H9 (cell line): Measurements from ENCODE around the gene HAUS7. TPM values are rescaled to one million over a fixed set of nuclear protein-coding genes. Genes with fewer than 3 reads are reported as not detected.

Experiments
- DNase-seq: peaks from one replicate; pipeline ENCODE4 v3.0.0-alpha.2; 2017
- H2AFZ ChIP-seq: one replicate; pipeline ENCODE4 v1.6.1; 2013; ENCODE audit warnings: mild to moderate bottlenecking, low read length, control low read depth, moderate library complexity
- H2AK5ac ChIP-seq: 2 replicates; pipeline ENCODE4 v1.6.1; 2013; ENCODE audit warnings: low read length, control low read depth, mixed read lengths; ENCODE audit not compliant: insufficient read length
- H2BK120ac ChIP-seq: one replicate; pipeline ENCODE4 v1.6.1; 2013; ENCODE audit warnings: low read depth, mild to moderate bottlenecking, low read length, control low read depth, inconsistent platforms; ENCODE audit not compliant: poor library complexity, severe bottlenecking
- H2BK12ac ChIP-seq: 2 replicates; pipeline ENCODE4 v1.6.1; 2013; ENCODE audit warnings: low read length, control low read depth, mixed read lengths, low read depth; ENCODE audit not compliant: insufficient read length
- H2BK15ac ChIP-seq: 2 replicates; pipeline ENCODE4 v1.6.1; 2013; ENCODE audit warnings: low read depth, low read length, control low read depth
- H2BK20ac ChIP-seq: one replicate; pipeline ENCODE4 v1.6.1; 2013; ENCODE audit warnings: low read depth, mild to moderate bottlenecking, low read length, control low read depth, inconsistent platforms; ENCODE audit not compliant: poor library complexity, severe bottlenecking
- H2BK5ac ChIP-seq: 2 replicates; pipeline ENCODE4 v1.6.1; 2013; ENCODE audit warnings: low read length, control low read depth, mixed read lengths; ENCODE audit not compliant: insufficient read length
- H3K14ac ChIP-seq: 2 replicates; pipeline ENCODE4 v1.6.1; 2013; ENCODE audit warnings: low read length, control low read depth; ENCODE audit not compliant: insufficient read depth
- H3K18ac ChIP-seq: 2 replicates; pipeline ENCODE4 v1.6.1; 2013; ENCODE audit warnings: low read depth, mild to moderate bottlenecking, mixed read lengths, low read length, control low read depth; ENCODE audit not compliant: insufficient read length
- H3K23ac ChIP-seq: 2 replicates; pipeline ENCODE4 v1.6.1; 2013; ENCODE audit warnings: low read length, control low read depth, mixed read lengths, low read depth; ENCODE audit not compliant: insufficient read length
- H3K23me2 ChIP-seq: 2 replicates; pipeline ENCODE4 v1.6.1; 2013; ENCODE audit warnings: low read depth, mild to moderate bottlenecking, mixed read lengths, low read length, control low read depth; ENCODE audit not compliant: insufficient read length, poor library complexity, severe bottlenecking
- H3K27ac ChIP-seq: 2 replicates; pipeline ENCODE4 v1.5.1; 2013; ENCODE audit warnings: low read length, control low read depth, mixed read lengths, low read depth; ENCODE audit not compliant: insufficient read length
- H3K27me3 ChIP-seq: 2 replicates; pipeline ENCODE4 v1.6.1; 2013; ENCODE audit warnings: low read length, control low read depth, inconsistent platforms; ENCODE audit not compliant: insufficient read depth
- H3K4ac ChIP-seq: 2 replicates; pipeline ENCODE4 v1.6.1; 2013; ENCODE audit warnings: low read depth, mild to moderate bottlenecking, control low read depth, inconsistent platforms, low read length, moderate library complexity
- H3K4me1 ChIP-seq: 2 replicates; pipeline ENCODE4 v1.6.1; 2013; ENCODE audit warnings: low read length, control low read depth, inconsistent platforms; ENCODE audit not compliant: insufficient read depth
- H3K4me2 ChIP-seq: 2 replicates; pipeline ENCODE4 v1.6.1; 2013; ENCODE audit warnings: low read length, control low read depth, mixed read lengths; ENCODE audit not compliant: insufficient read length, insufficient read depth
- H3K56ac ChIP-seq: 2 replicates; pipeline ENCODE4 v1.6.1; 2013; ENCODE audit warnings: low read depth, mild to moderate bottlenecking, mixed read lengths, low read length, control low read depth; ENCODE audit not compliant: insufficient read length
- H3K79me1 ChIP-seq: 2 replicates; pipeline ENCODE4 v1.6.1; 2013; ENCODE audit warnings: low read depth, mild to moderate bottlenecking, moderate library complexity, low read length, control low read depth, inconsistent platforms; ENCODE audit not compliant: insufficient read depth, poor library complexity, severe bottlenecking
- H3K79me2 ChIP-seq: 2 replicates; pipeline ENCODE4 v1.6.1; 2013; ENCODE audit warnings: low read length, control low read depth, inconsistent platforms; ENCODE audit not compliant: insufficient read depth
- H3K9ac ChIP-seq: 2 replicates; pipeline ENCODE4 v1.6.1; 2013; ENCODE audit warnings: low read length, control low read depth, mixed read lengths; ENCODE audit not compliant: insufficient read length; ENCODE audit errors: extremely low read depth
- H3K9me3 ChIP-seq: one replicate; pipeline ENCODE4 v1.6.1; 2013; ENCODE audit warnings: low read depth, low read length, inconsistent platforms; ENCODE audit not compliant: control insufficient read depth
- H3T11ph ChIP-seq: one replicate; pipeline ENCODE4 v1.6.1; 2013; ENCODE audit warnings: mild to moderate bottlenecking, low read length, control low read depth, inconsistent platforms
- H4K20me1 ChIP-seq: one replicate; pipeline ENCODE4 v1.6.1; 2013; ENCODE audit not compliant: control insufficient read depth, insufficient read length, insufficient read depth
- H4K5ac ChIP-seq: 2 replicates; pipeline ENCODE4 v1.6.1; 2013; ENCODE audit warnings: low read depth, mild to moderate bottlenecking, mixed read lengths, low read length, control low read depth; ENCODE audit not compliant: insufficient read length
- H4K8ac ChIP-seq: replicated peaks from 2 replicates; pipeline ENCODE4 v1.6.1; 2013; ENCODE audit warnings: low read length, control low read depth, mixed read lengths, low read depth; ENCODE audit not compliant: insufficient read length
- H4K91ac ChIP-seq: 2 replicates; pipeline ENCODE4 v1.6.1; 2013; ENCODE audit warnings: low read depth, mild to moderate bottlenecking, moderate library complexity, mixed read lengths, low read length, control low read depth; ENCODE audit not compliant: insufficient read length
- H3K27ac Mint-ChIP-seq, 3 experiments: 2 replicates in 2 of 3; 3 replicates in 1 of 3; pipeline ENCODE4 v1.8.0; 2020 to 2021; ENCODE audit warnings: mixed read lengths in 3 of 3, mild to moderate bottlenecking in 1 of 3, moderate library complexity in 1 of 3
- H3K27me3 Mint-ChIP-seq: 2 replicates; pipeline ENCODE4 v1.8.0; 2021; ENCODE audit warnings: low read depth, mild to moderate bottlenecking, moderate library complexity, mixed read lengths
- H3K36me3 Mint-ChIP-seq, 3 experiments: 2 replicates in 2 of 3; 3 replicates in 1 of 3; pipeline ENCODE4 v1.8.0; 2020 to 2021; ENCODE audit warnings: low read depth in 3 of 3, mixed read lengths in 3 of 3; ENCODE audit not compliant: insufficient read depth in 1 of 3
- H3K4me1 Mint-ChIP-seq, 2 experiments: 2 replicates each; pipeline ENCODE4 v1.8.0; 2020; ENCODE audit warnings: mixed read lengths in 2 of 2
- H3K4me3 Mint-ChIP-seq, 2 experiments: 2 replicates in 1 of 2; 3 replicates in 1 of 2; pipeline ENCODE4 v1.8.0; 2020 to 2021; ENCODE audit warnings: mild to moderate bottlenecking in 2 of 2, mixed read lengths in 2 of 2, moderate library complexity in 1 of 2
- H3K9me3 Mint-ChIP-seq, 2 experiments: 2 replicates in 1 of 2; 3 replicates in 1 of 2; pipeline ENCODE4 v1.8.0; 2020; ENCODE audit warnings: mild to moderate bottlenecking in 2 of 2, mixed read lengths in 2 of 2, moderate library complexity in 1 of 2
- WGBS: extraction: QIAGEN DNeasy Blood & Tissue Kit; methylation state at CpG from one replicate; pipeline ENCODE4 v1.1.7; 2013; ENCODE audit warnings: missing lambda C conversion rate, low lambda C conversion rate, mixed read lengths; ENCODE audit not compliant: insufficient read length; ENCODE audit errors: extremely low coverage; 5-methylcytosine and 5-hydroxymethylcytosine counted together
- total RNA-seq: library from RNA; stranded (reverse); gene quantifications from 2 replicates; pipeline ENCODE4 v1.2.1, GENCODE V29; 2021
- TF ChIP-seq, protein P1 (sequence below): fragments of 200-600 bp; sonication (generic); conservative IDR thresholded peaks from 3 replicates; pipeline ENCODE4 v1.8.0; 2021; ENCODE audit warnings: antibody characterized with exemption, mild to moderate bottlenecking

HAUS7 gene
- total RNA-seq, 1 experiment from 2014 or later = 45.3 TPM

DNA sequence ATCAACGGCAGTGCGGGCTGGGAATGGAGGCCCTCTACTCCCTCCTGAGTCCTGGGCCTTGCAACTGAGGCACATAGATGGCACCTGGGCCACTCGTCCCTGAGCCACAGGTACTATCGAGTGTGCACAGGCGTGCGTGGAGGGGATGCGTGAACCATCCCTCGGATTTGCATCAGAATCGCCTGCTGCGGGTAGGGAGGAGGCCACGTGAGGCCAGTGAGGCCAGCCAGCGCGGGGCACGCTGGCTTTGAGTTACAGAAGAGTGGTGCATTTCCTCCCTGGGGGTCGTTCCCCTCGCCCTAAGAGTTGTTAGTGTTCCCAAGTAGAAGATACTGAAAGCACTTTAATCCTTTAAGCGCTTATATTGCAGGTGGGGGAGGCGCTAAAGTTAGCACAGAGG, 48.5 kb downstream of the HAUS7 start:
- no peak overlapping the region for H4K8ac ChIP-seq
- no peak overlapping the region for H3T11ph ChIP-seq
- no peak overlapping the region for H4K5ac ChIP-seq
- H2BK5ac ChIP-seq = no peak overlapping the region
- H3K23ac ChIP-seq = no peak overlapping the region
- H3K9me3 ChIP-seq = peaks cover 64% of the 10 kb centered on the region
- TF ChIP-seq, protein P1, sequence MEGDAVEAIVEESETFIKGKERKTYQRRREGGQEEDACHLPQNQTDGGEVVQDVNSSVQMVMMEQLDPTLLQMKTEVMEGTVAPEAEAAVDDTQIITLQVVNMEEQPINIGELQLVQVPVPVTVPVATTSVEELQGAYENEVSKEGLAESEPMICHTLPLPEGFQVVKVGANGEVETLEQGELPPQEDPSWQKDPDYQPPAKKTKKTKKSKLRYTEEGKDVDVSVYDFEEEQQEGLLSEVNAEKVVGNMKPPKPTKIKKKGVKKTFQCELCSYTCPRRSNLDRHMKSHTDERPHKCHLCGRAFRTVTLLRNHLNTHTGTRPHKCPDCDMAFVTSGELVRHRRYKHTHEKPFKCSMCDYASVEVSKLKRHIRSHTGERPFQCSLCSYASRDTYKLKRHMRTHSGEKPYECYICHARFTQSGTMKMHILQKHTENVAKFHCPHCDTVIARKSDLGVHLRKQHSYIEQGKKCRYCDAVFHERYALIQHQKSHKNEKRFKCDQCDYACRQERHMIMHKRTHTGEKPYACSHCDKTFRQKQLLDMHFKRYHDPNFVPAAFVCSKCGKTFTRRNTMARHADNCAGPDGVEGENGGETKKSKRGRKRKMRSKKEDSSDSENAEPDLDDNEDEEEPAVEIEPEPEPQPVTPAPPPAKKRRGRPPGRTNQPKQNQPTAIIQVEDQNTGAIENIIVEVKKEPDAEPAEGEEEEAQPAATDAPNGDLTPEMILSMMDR = no peak
- H4K91ac ChIP-seq = no peak overlapping the region
- H3K4me2 ChIP-seq = no peak overlapping the region
- Mint-ChIP-seq H3K4me3 (no peak overlapping the region), H3K9me3 (peaks cover 75 to 76% of the 10 kb centered on the region in 2 experiments), H3K27me3 (no peaks in the 10 kb centered on the region; the same call in none of the 2 replicates), H3K4me1 (peaks cover 2 to 14% of the 10 kb centered on the region in 2 experiments; a peak in 3 of 4 replicates), H3K36me3 (peaks cover 2 to 6% (median 4%) of the 10 kb centered on the region in 3 experiments; a peak in 4 of 7 replicates), H3K27ac (no peak overlapping the region)
- no peak overlapping the region for H3K4ac ChIP-seq
- no peak overlapping the region for H3K27ac ChIP-seq
- H3K27me3 ChIP-seq = no peaks in the 10 kb centered on the region
- H3K23me2 ChIP-seq = no peaks in the 10 kb centered on the region
- no peaks in the 10 kb centered on the region for H3K79me1 ChIP-seq
- no peaks in the 10 kb centered on the region for H4K20me1 ChIP-seq
- no peak overlapping the region for H2AK5ac ChIP-seq
- H3K18ac ChIP-seq = no peak overlapping the region
- H3K79me2 ChIP-seq = no peaks in the 10 kb centered on the region
- H2BK20ac ChIP-seq = no peak overlapping the region
- H3K9ac ChIP-seq = no peak overlapping the region
- no peak overlapping the region for H2BK120ac ChIP-seq
- H3K14ac ChIP-seq = no peak overlapping the region
- no peak overlapping the region for H2AFZ ChIP-seq
- no peaks in the 10 kb centered on the region for H3K4me1 ChIP-seq
- H2BK12ac ChIP-seq = no peak overlapping the region
- WGBS = no CpG with 5 or more reads among the region's 18 CpGs
- no peak overlapping the region for H3K56ac ChIP-seq
- DNase-seq = no peak
- no peak overlapping the region for H2BK15ac ChIP-seq
